HepG2 (cell line): ENCODE measurements around the gene ARHGDIA. TPM values are rescaled to one million over a fixed set of nuclear protein-coding genes. Genes with fewer than 3 reads are reported as not detected.

Source experiments
- CHD4 ChIP-seq: fragments of 200-600 bp; sonication (generic); IDR thresholded peaks from 2 replicates; pipeline ENCODE4 v1.7.0; 2017; ENCODE audit warnings: mild to moderate bottlenecking, low read length, borderline replicate concordance
- GZF1 ChIP-seq: sonication (generic); formaldehyde crosslinking; IDR thresholded peaks from 2 replicates; pipeline ENCODE4 v1.5.1; 2020; ENCODE audit warnings: mild to moderate bottlenecking, missing genetic modification reagents
- HDAC6 ChIP-seq: fragments of 200-600 bp; sonication (generic); IDR thresholded peaks from 2 replicates; pipeline ENCODE4 v1.7.0; 2017; ENCODE audit warnings: mild to moderate bottlenecking, antibody characterized with exemption, low read length, low read depth
- HOXD1 ChIP-seq: sonication (generic); formaldehyde crosslinking; IDR thresholded peaks from 2 replicates; pipeline ENCODE4 v1.5.0; 2020; ENCODE audit warnings: missing genetic modification reagents
- KLF16 ChIP-seq, 2 experiments: sonication (generic) in 1 of 2; formaldehyde crosslinking in 1 of 2; IDR thresholded peaks; 2 replicates each; pipeline versions ENCODE4 v1.6.1 to v1.8.0; 2016 to 2023; ENCODE audit warnings: missing genetic modification reagents in 2 of 2, missing compliant biosample characterization in 1 of 2
- NFKBIZ ChIP-seq: IDR thresholded peaks from 2 replicates; pipeline ENCODE4 v1.6.1; 2018; ENCODE audit warnings: missing genetic modification reagents, missing compliant biosample characterization
- PITX1 ChIP-seq: sonication (generic); formaldehyde crosslinking; IDR thresholded peaks from 2 replicates; pipeline ENCODE4 v1.5.1; 2020; ENCODE audit warnings: mild to moderate bottlenecking, missing genetic modification reagents
- SMAD1 ChIP-seq: sonication (generic); formaldehyde crosslinking; IDR thresholded peaks from 2 replicates; pipeline ENCODE4 v1.4.0; 2020; ENCODE audit warnings: missing genetic modification reagents, low read depth, mild to moderate bottlenecking, borderline replicate concordance
- SMAD3 ChIP-seq: sonication (generic); formaldehyde crosslinking; IDR thresholded peaks from 2 replicates; pipeline ENCODE4 v1.4.0; 2020; ENCODE audit warnings: missing genetic modification reagents
- TBX2 ChIP-seq: sonication (generic); formaldehyde crosslinking; IDR thresholded peaks from 2 replicates; pipeline ENCODE4 v1.5.0; 2020; ENCODE audit warnings: missing genetic modification reagents, mild to moderate bottlenecking, borderline replicate concordance
- ZFP82 ChIP-seq: sonication (generic); formaldehyde crosslinking; IDR thresholded peaks from 2 replicates; pipeline ENCODE4 v1.5.1; 2020; ENCODE audit warnings: mild to moderate bottlenecking, missing genetic modification reagents, borderline replicate concordance
- ZFX ChIP-seq: sonication (generic); formaldehyde crosslinking; IDR thresholded peaks from 2 replicates; pipeline ENCODE4 v1.4.0; 2020; ENCODE audit warnings: mild to moderate bottlenecking, low read depth, missing genetic modification reagents, moderate library complexity
- ZFYVE20 ChIP-seq: sonication (generic); formaldehyde crosslinking; IDR thresholded peaks from 2 replicates; pipeline ENCODE4 v1.8.0; 2023; ENCODE audit warnings: low read depth, mild to moderate bottlenecking, moderate library complexity, missing genetic modification reagents, borderline replicate concordance
- ZNF10 ChIP-seq: sonication (generic); formaldehyde crosslinking; IDR thresholded peaks from 2 replicates; pipeline ENCODE4 v1.4.0; 2020; ENCODE audit warnings: mild to moderate bottlenecking, low read depth, missing genetic modification reagents, borderline replicate concordance
- ZNF256 ChIP-seq: sonication (generic); formaldehyde crosslinking; conservative IDR thresholded peaks from 2 replicates; pipeline ENCODE4 v1.4.0; 2020; ENCODE audit warnings: missing genetic modification reagents
- ZNF331 ChIP-seq: sonication (generic); formaldehyde crosslinking; IDR thresholded peaks from 2 replicates; pipeline ENCODE4 v1.4.0; 2020; ENCODE audit warnings: missing genetic modification reagents
- ZNF34 ChIP-seq: sonication (generic); formaldehyde crosslinking; IDR thresholded peaks from 2 replicates; pipeline ENCODE4 v1.4.0; 2020; ENCODE audit warnings: mild to moderate bottlenecking, missing genetic modification reagents, borderline replicate concordance
- ZNF577 ChIP-seq: sonication (generic); formaldehyde crosslinking; IDR thresholded peaks from 2 replicates; pipeline ENCODE4 v1.4.0; 2020; ENCODE audit warnings: mild to moderate bottlenecking, low read depth, missing genetic modification reagents, borderline replicate concordance
- ZNF674 ChIP-seq: sonication (generic); formaldehyde crosslinking; IDR thresholded peaks from 2 replicates; pipeline ENCODE4 v1.5.0; 2020; ENCODE audit warnings: low read depth, mild to moderate bottlenecking, missing genetic modification reagents
- ZNF724P ChIP-seq: sonication (generic); formaldehyde crosslinking; IDR thresholded peaks from 2 replicates; pipeline ENCODE4 v1.8.0; 2022; ENCODE audit warnings: missing genetic modification reagents, borderline replicate concordance
- ZSCAN12 ChIP-seq: sonication (generic); formaldehyde crosslinking; IDR thresholded peaks from 2 replicates; pipeline ENCODE4 v1.9.0; 2021; ENCODE audit warnings: mild to moderate bottlenecking, missing genetic modification reagents
- polyA plus RNA-seq, 8 experiments: library from polyadenylated mRNA; depleted of rRNA in 3 of 8; stranded (reverse) in 7 of 8; unstranded in 1 of 8; fragments of >200 nt; fragmentation: Illumina TruSeq in 4 of 8; extraction: Trizol in 4 of 8; gene quantifications; 2 replicates each; pipeline versions ENCODE4 v1.2.1 to v1.2.3, GENCODE V29; 2011 to 2016; ENCODE audit warnings: low read depth in 4 of 8, missing spikeins in 1 of 8, mixed read lengths in 1 of 8; ENCODE audit not compliant: insufficient read depth in 1 of 8
- total RNA-seq, 5 experiments: library from RNA; depleted of rRNA; stranded (reverse); fragments of >200 nt; fragmentation: Illumina TruSeq; extraction: Trizol; gene quantifications; 2 replicates each; pipeline ENCODE4 v1.2.3, GENCODE V29; 2016; ENCODE audit warnings: low read depth in 1 of 5
- TF ChIP-seq, protein P1 (sequence below): sonication (generic); formaldehyde crosslinking; IDR thresholded peaks from 2 replicates; pipeline ENCODE4 v1.4.0; 2020; ENCODE audit warnings: mild to moderate bottlenecking, missing genetic modification reagents
- TF ChIP-seq, protein P2 (sequence below), 2 experiments: fragments of 450-650 bp in 1 of 2; sonication (generic) in 1 of 2; formaldehyde crosslinking; IDR thresholded peaks; 2 replicates each; pipeline versions ENCODE4 v1.5.0 to v1.8.0; 2020 to 2022; ENCODE audit warnings: mild to moderate bottlenecking in 1 of 2, missing genetic modification reagents in 1 of 2
- TF ChIP-seq, protein P3 (sequence below): fragments of 450-650 bp; IDR thresholded peaks from 2 replicates; pipeline ENCODE4 v1.6.1; 2016
- TF ChIP-seq, protein P4 (sequence below): sonication (generic); formaldehyde crosslinking; IDR thresholded peaks from 2 replicates; pipeline ENCODE4 v1.5.1; 2020; ENCODE audit warnings: missing genetic modification reagents, mild to moderate bottlenecking, borderline replicate concordance

ARHGDIA gene
- total and polyA plus RNA-seq, 2 of the 13 experiments (the other 11 are each of a cell fraction or from before 2014, with no cell fraction given) = 40.0 to 64.0 TPM

DNA sequence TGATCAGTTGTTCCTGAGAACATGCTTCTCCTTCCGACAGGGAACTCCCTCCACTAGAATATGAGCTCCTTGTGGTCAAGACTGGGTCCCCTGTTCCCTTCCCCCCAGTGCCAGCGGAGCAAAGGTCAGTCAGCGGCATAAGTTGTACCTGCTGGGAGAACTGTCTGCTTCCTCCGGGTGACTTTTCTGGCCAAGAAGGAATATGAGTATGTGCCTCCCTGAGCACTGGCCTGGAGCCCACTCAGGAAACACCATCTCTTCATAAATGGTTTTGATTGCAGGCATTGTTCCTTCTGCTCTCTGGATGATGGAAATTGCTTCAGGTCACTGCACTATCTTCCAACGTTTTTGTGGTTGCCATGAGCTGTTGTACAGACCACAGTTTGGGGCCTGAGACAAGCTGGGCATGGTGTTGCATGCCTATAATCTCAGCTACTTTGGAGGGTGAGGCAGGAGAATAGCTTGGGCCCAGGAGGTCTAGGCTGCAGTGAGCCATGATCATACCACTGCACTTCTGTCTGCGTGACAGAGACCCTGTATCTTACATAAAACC lies 7.9 kb downstream of the ARHGDIA start (continued):
- TF ChIP-seq, protein P1, sequence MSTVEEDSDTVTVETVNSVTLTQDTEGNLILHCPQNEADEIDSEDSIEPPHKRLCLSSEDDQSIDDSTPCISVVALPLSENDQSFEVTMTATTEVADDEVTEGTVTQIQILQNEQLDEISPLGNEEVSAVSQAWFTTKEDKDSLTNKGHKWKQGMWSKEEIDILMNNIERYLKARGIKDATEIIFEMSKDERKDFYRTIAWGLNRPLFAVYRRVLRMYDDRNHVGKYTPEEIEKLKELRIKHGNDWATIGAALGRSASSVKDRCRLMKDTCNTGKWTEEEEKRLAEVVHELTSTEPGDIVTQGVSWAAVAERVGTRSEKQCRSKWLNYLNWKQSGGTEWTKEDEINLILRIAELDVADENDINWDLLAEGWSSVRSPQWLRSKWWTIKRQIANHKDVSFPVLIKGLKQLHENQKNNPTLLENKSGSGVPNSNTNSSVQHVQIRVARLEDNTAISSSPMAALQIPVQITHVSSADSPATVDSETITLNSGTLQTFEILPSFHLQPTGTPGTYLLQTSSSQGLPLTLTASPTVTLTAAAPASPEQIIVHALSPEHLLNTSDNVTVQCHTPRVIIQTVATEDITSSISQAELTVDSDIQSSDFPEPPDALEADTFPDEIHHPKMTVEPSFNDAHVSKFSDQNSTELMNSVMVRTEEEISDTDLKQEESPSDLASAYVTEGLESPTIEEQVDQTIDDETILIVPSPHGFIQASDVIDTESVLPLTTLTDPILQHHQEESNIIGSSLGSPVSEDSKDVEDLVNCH (CRISPR knock-in tag) = 0 out of 2 replicates have a peak, but pooled peaks have one; percentile 56
- TF ChIP-seq SMAD3 (CRISPR knock-in tag) (no peak), ZNF577 (CRISPR knock-in tag) (no peak), ZFP82 (CRISPR knock-in tag) (0 out of 2 replicates have a peak, but pooled peaks have one; percentile 27), ZNF34 (CRISPR knock-in tag) (no peak), HOXD1 (CRISPR knock-in tag) (no peak), PITX1 (no peak), CHD4 (no peak), NFKBIZ (CRISPR knock-in tag) (no peak), ZNF10 (CRISPR knock-in tag) (no peak), ZSCAN12 (CRISPR knock-in tag) (no peak), ZNF724P (CRISPR knock-in tag) (no peak), GZF1 (CRISPR knock-in tag) (no peak), HDAC6 (no peak), ZNF674 (CRISPR knock-in tag) (no peak), ZFX (CRISPR knock-in tag) (no peak; the same call in 1 of the 2 replicates), ZNF256 (CRISPR knock-in tag) (no peak), SMAD1 (CRISPR knock-in tag) (0 out of 2 replicates have a peak, but pooled peaks have one; percentile 65), ZNF331 (no peak), ZFYVE20 (no peak), TBX2 (CRISPR knock-in tag) (no peak), KLF16 (CRISPR knock-in tag; IDR thresholded peaks at IDR 0.05) (no peak)
- TF ChIP-seq, protein P2, sequence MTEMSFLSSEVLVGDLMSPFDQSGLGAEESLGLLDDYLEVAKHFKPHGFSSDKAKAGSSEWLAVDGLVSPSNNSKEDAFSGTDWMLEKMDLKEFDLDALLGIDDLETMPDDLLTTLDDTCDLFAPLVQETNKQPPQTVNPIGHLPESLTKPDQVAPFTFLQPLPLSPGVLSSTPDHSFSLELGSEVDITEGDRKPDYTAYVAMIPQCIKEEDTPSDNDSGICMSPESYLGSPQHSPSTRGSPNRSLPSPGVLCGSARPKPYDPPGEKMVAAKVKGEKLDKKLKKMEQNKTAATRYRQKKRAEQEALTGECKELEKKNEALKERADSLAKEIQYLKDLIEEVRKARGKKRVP (CRISPR knock-in tag; IDR thresholded peaks at IDR 0.05) = no peak
- TF ChIP-seq, protein P3, sequence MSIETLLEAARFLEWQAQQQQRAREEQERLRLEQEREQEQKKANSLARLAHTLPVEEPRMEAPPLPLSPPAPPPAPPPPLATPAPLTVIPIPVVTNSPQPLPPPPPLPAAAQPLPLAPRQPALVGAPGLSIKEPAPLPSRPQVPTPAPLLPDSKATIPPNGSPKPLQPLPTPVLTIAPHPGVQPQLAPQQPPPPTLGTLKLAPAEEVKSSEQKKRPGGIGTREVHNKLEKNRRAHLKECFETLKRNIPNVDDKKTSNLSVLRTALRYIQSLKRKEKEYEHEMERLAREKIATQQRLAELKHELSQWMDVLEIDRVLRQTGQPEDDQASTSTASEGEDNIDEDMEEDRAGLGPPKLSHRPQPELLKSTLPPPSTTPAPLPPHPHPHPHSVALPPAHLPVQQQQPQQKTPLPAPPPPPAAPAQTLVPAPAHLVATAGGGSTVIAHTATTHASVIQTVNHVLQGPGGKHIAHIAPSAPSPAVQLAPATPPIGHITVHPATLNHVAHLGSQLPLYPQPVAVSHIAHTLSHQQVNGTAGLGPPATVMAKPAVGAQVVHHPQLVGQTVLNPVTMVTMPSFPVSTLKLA = no peak
- TF ChIP-seq, protein P4, sequence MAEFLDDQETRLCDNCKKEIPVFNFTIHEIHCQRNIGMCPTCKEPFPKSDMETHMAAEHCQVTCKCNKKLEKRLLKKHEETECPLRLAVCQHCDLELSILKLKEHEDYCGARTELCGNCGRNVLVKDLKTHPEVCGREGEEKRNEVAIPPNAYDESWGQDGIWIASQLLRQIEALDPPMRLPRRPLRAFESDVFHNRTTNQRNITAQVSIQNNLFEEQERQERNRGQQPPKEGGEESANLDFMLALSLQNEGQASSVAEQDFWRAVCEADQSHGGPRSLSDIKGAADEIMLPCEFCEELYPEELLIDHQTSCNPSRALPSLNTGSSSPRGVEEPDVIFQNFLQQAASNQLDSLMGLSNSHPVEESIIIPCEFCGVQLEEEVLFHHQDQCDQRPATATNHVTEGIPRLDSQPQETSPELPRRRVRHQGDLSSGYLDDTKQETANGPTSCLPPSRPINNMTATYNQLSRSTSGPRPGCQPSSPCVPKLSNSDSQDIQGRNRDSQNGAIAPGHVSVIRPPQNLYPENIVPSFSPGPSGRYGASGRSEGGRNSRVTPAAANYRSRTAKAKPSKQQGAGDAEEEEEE (CRISPR knock-in tag) = no peak
